ENCODE data around the gene CCDC27. TPM values are rescaled to one million over a fixed set of nuclear protein-coding genes. Genes with fewer than 3 reads are reported as not detected.

Gene CCDC27
- total RNA-seq, 6 donors from 2014 or later = not detected

GRCh38 chr1:3712573-3713535 lies 39.4 kb upstream of the CCDC27 start:
- WGBS, 2 donors = 62 to 68% methylated on average over 6 to 17 of the region's 19 CpGs
- no peaks in the 10 kb centered on the region for H3K9me3 ChIP-seq
- no peaks in the 10 kb centered on the region for H3K36me3 ChIP-seq
- peaks cover 5 to 20% (median 10%) of the 10 kb centered on the region in 4 donors for H3K4me1 ChIP-seq
- H3K4me3 ChIP-seq = no peak overlapping the region
- no peak overlapping the region for H3K27ac ChIP-seq
- DNase-seq = peak in 1 of 2 donors; percentile 71
- no peak for TF ChIP-seq POLR2AphosphoS5 (IDR thresholded peaks at IDR 0.05)
- no peak for TF ChIP-seq EP300 (IDR thresholded peaks at IDR 0.05)
- TF ChIP-seq POLR2A (IDR thresholded peaks at IDR 0.05) = no peak
- TF ChIP-seq, protein P1, sequence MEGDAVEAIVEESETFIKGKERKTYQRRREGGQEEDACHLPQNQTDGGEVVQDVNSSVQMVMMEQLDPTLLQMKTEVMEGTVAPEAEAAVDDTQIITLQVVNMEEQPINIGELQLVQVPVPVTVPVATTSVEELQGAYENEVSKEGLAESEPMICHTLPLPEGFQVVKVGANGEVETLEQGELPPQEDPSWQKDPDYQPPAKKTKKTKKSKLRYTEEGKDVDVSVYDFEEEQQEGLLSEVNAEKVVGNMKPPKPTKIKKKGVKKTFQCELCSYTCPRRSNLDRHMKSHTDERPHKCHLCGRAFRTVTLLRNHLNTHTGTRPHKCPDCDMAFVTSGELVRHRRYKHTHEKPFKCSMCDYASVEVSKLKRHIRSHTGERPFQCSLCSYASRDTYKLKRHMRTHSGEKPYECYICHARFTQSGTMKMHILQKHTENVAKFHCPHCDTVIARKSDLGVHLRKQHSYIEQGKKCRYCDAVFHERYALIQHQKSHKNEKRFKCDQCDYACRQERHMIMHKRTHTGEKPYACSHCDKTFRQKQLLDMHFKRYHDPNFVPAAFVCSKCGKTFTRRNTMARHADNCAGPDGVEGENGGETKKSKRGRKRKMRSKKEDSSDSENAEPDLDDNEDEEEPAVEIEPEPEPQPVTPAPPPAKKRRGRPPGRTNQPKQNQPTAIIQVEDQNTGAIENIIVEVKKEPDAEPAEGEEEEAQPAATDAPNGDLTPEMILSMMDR (IDR thresholded peaks at IDR 0.05) = no peak
- no peak for ATAC-seq (ENCODE audit: low FRiP score in 2 of 2)
- H3K27me3 ChIP-seq = peaks cover 0 to 10% (median 1%) of the 10 kb centered on the region in 4 donors

- Histone ChIP-seq H3K27ac (no peak overlapping the region), H3K27me3 (peaks cover 0 to 11% (median 1%) of the 10 kb centered on the region in 4 donors), H3K9me3 (no peaks in the 10 kb centered on the region), H3K4me3 (no peak overlapping the region), H3K4me1 (peaks cover 9 to 29% (median 15%) of the 10 kb centered on the region in 4 donors), H3K36me3 (no peaks in the 10 kb centered on the region)
- TF ChIP-seq POLR2AphosphoS5 (IDR thresholded peaks at IDR 0.05) (no peak), EP300 (IDR thresholded peaks at IDR 0.05) (no peak)
- TF ChIP-seq, protein P1 (IDR thresholded peaks at IDR 0.05) = no peak
- ATAC-seq (ENCODE audit: low FRiP score in 2 of 2) = no peak
- WGBS, 2 donors = 90 to 94% methylated on average over 4 to 7 of the region's 7 CpGs
- no peak for DNase-seq
Observed at GRCh38 chr1:3713840-3714239, 38.4 kb upstream of the CCDC27 start.

- no peak for ATAC-seq (ENCODE audit: low FRiP score in 2 of 2)
- Histone ChIP-seq H3K4me3 (no peak overlapping the region), H3K9me3 (no peaks in the 10 kb centered on the region), H3K27me3 (peaks cover 0 to 11% (median 1%) of the 10 kb centered on the region in 4 donors), H3K4me1 (peaks cover 9 to 34% (median 19%) of the 10 kb centered on the region in 4 donors), H3K36me3 (no peaks in the 10 kb centered on the region), H3K27ac (no peak overlapping the region)
- 75% methylated on average over 8 of the region's 10 CpGs; no CpG with 5 or more reads in 1 of the 2 donors for WGBS, 2 donors
- DNase-seq = peak in 1 of 2 donors; percentile 75
- no peak for TF ChIP-seq POLR2AphosphoS5 (IDR thresholded peaks at IDR 0.05)
Observed at GRCh38 chr1:3714284-3714741, 37.9 kb upstream of the CCDC27 start.

DNA sequence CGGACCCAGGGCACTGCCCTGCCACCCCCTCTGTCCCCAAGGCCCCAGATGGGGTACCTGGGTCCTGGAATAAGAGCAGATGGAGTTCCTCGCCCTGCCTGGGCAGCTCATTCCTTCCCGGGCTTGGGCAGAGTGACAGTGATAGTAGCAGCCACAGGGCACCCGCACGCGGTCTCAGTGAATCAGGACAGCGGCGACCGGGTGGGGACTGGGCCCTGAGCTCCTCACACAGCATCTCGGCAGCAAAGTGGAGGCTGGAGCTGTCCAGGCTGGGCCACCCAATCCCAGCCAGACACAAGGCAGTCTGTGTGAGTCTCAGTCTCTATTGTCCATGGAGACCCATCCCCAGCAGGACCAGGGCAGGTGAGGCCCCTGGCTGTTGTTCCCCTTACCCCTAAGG lies 37.4 kb upstream of the CCDC27 start:
- 73 to 93% methylated on average over 2 to 9 of the region's 10 CpGs for WGBS, 2 donors
- TF ChIP-seq EP300 (IDR thresholded peaks at IDR 0.05) (no peak), POLR2A (IDR thresholded peaks at IDR 0.05) (no peak), POLR2AphosphoS5 (IDR thresholded peaks at IDR 0.05) (no peak)
- TF ChIP-seq, protein P1 (IDR thresholded peaks at IDR 0.05) = no peak
- no peak overlapping the region for H3K4me3 ChIP-seq
- peaks cover 0 to 11% (median 1%) of the 10 kb centered on the region in 4 donors for H3K27me3 ChIP-seq
- no peaks in the 10 kb centered on the region for H3K9me3 ChIP-seq
- ATAC-seq (ENCODE audit: low FRiP score in 2 of 2) (no peak), DNase-seq (peak in 1 of 2 donors; percentile 62)
- H3K27ac ChIP-seq = no peak overlapping the region
- H3K36me3 ChIP-seq = no peaks in the 10 kb centered on the region
- peaks cover 10 to 37% (median 22%) of the 10 kb centered on the region in 4 donors for H3K4me1 ChIP-seq

- 80% methylated on average over 1 of the region's 6 CpGs for WGBS, 2 donors
- ATAC-seq (ENCODE audit: low FRiP score in 2 of 2) = no peak
- peaks cover 0 to 11% (median 1%) of the 10 kb centered on the region in 4 donors for H3K27me3 ChIP-seq
Observed at GRCh38 chr1:3716351-3716750, 35.9 kb upstream of the CCDC27 start.

More at GRCh38 chr1:3716351-3716750, 35.9 kb upstream of the CCDC27 start:
- Histone ChIP-seq H3K27ac (no peak overlapping the region), H3K4me3 (no peak overlapping the region), H3K9me3 (no peaks in the 10 kb centered on the region), H3K4me1 (peaks cover 16 to 44% (median 24%) of the 10 kb centered on the region in 4 donors), H3K36me3 (no peaks in the 10 kb centered on the region)
- TF ChIP-seq POLR2AphosphoS5 (IDR thresholded peaks at IDR 0.05) (no peak), POLR2A (IDR thresholded peaks at IDR 0.05) (no peak), EP300 (IDR thresholded peaks at IDR 0.05) (no peak)
- TF ChIP-seq, protein P1 (IDR thresholded peaks at IDR 0.05) = no peak
- no peak for DNase-seq
